ENCODE data around the gene GPC6. TPM values are rescaled to one million over a fixed set of nuclear protein-coding genes. Genes with fewer than 3 reads are reported as not detected.

GPC6 gene
- polyA plus RNA-seq, 1 donor from 2014 or later: 9.0 TPM

DNA sequence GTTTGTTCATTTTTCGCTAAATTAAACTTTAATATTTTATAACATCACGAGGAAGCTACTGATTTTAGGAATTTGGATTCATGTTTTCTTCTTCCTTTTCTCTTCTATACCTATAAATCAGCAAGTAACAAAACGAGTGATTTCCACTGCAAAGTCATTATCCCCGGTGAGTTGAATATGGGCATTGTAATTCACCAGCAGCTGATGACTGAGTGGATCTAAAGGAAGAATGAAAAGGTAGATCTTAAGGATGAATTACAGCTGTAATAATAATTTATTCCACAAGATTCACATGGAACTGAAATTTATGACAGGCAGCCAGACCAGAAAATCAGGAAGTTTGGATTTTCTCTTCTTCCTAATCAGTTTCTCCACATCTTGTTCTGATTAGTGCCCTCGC lies 111.4 kb downstream of the GPC6 start:
- H3K4me3 ChIP-seq (ENCODE audit: low read length): no peak overlapping the region
- no peak overlapping the region for H3K27ac ChIP-seq (ENCODE audit: low read length)
- H3K79me2 ChIP-seq (replicated peaks; ENCODE audit: insufficient read depth, low read length): peaks cover 15% of the 10 kb centered on the region
- H3K9me2 ChIP-seq (ENCODE audit: insufficient read depth, low read length): no peaks in the 10 kb centered on the region
- TF ChIP-seq SMC3 (conservative IDR thresholded peaks at IDR 0.05; ENCODE audit: poor library complexity) (no peak), POLR2AphosphoS5 (IDR thresholded peaks at IDR 0.05) (no peak), EP300 (conservative IDR thresholded peaks at IDR 0.05; ENCODE audit: poor library complexity, severe bottlenecking) (no peak), MXI1 (conservative IDR thresholded peaks at IDR 0.05; ENCODE audit: poor library complexity, severe bottlenecking) (no peak), EZH2 (IDR thresholded peaks at IDR 0.05; ENCODE audit: borderline replicate concordance, insufficient read depth, low read length, poor library complexity, severe bottlenecking) (no peak), RAD21 (conservative IDR thresholded peaks at IDR 0.05) (no peak), TAF1 (IDR thresholded peaks at IDR 0.05; ENCODE audit: low read depth) (no peak)
- TF ChIP-seq, protein P1, sequence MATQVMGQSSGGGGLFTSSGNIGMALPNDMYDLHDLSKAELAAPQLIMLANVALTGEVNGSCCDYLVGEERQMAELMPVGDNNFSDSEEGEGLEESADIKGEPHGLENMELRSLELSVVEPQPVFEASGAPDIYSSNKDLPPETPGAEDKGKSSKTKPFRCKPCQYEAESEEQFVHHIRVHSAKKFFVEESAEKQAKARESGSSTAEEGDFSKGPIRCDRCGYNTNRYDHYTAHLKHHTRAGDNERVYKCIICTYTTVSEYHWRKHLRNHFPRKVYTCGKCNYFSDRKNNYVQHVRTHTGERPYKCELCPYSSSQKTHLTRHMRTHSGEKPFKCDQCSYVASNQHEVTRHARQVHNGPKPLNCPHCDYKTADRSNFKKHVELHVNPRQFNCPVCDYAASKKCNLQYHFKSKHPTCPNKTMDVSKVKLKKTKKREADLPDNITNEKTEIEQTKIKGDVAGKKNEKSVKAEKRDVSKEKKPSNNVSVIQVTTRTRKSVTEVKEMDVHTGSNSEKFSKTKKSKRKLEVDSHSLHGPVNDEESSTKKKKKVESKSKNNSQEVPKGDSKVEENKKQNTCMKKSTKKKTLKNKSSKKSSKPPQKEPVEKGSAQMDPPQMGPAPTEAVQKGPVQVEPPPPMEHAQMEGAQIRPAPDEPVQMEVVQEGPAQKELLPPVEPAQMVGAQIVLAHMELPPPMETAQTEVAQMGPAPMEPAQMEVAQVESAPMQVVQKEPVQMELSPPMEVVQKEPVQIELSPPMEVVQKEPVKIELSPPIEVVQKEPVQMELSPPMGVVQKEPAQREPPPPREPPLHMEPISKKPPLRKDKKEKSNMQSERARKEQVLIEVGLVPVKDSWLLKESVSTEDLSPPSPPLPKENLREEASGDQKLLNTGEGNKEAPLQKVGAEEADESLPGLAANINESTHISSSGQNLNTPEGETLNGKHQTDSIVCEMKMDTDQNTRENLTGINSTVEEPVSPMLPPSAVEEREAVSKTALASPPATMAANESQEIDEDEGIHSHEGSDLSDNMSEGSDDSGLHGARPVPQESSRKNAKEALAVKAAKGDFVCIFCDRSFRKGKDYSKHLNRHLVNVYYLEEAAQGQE (IDR thresholded peaks at IDR 0.05; ENCODE audit: borderline replicate concordance): no peak
- TF ChIP-seq, protein P2, sequence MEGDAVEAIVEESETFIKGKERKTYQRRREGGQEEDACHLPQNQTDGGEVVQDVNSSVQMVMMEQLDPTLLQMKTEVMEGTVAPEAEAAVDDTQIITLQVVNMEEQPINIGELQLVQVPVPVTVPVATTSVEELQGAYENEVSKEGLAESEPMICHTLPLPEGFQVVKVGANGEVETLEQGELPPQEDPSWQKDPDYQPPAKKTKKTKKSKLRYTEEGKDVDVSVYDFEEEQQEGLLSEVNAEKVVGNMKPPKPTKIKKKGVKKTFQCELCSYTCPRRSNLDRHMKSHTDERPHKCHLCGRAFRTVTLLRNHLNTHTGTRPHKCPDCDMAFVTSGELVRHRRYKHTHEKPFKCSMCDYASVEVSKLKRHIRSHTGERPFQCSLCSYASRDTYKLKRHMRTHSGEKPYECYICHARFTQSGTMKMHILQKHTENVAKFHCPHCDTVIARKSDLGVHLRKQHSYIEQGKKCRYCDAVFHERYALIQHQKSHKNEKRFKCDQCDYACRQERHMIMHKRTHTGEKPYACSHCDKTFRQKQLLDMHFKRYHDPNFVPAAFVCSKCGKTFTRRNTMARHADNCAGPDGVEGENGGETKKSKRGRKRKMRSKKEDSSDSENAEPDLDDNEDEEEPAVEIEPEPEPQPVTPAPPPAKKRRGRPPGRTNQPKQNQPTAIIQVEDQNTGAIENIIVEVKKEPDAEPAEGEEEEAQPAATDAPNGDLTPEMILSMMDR (IDR thresholded peaks at IDR 0.05; ENCODE audit: poor library complexity, severe bottlenecking): no peak
- H4K20me1 ChIP-seq (ENCODE audit: insufficient read depth): no peaks in the 10 kb centered on the region
- no peak overlapping the region for H3K4me2 ChIP-seq (ENCODE audit: low read length)
- H3K27me3 ChIP-seq (ENCODE audit: insufficient read depth, low read depth, low read length): no peaks in the 10 kb centered on the region
- no peaks in the 10 kb centered on the region for H3F3A ChIP-seq (ENCODE audit: insufficient read depth, low read length, poor library complexity, severe bottlenecking)
- no peak overlapping the region for H3K9ac ChIP-seq (ENCODE audit: low read length)
- no peaks in the 10 kb centered on the region for H3K36me3 ChIP-seq (ENCODE audit: insufficient read depth, low read length)
- no peak overlapping the region for H2AFZ ChIP-seq (ENCODE audit: low read depth, low read length)
- peaks cover 3% of the 10 kb centered on the region for H3K9me3 ChIP-seq (ENCODE audit: low read length)

DNA sequence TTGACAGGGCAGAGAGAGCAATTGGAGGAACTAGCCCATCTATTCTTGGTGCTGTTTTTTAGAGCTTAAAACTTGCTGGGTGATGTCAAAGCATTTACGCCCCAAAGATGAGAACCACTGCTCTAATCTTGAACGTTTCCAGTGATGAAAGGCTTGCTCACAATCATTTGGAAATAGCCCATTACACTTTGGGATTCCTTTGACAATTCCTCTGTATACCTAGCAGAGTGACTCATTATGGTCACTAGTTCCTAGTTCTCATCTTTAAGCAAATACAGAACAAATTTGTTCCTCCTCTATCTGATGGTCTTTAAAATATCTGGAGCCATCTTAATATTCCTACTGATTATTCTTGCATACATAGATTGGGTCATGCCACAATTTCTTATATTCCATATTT lies 112.3 kb downstream of the GPC6 start:
- no peaks in the 10 kb centered on the region for H3K27me3 ChIP-seq (ENCODE audit: insufficient read depth, low read depth, low read length)
- no peak overlapping the region for H3K27ac ChIP-seq (ENCODE audit: low read length)
- H3K79me2 ChIP-seq (replicated peaks; ENCODE audit: insufficient read depth, low read length): peaks cover 20% of the 10 kb centered on the region
- no peak overlapping the region for H3K9ac ChIP-seq (ENCODE audit: low read length)
- no peaks in the 10 kb centered on the region for H3K36me3 ChIP-seq (ENCODE audit: insufficient read depth, low read length)
- H3F3A ChIP-seq (ENCODE audit: insufficient read depth, low read length, poor library complexity, severe bottlenecking): peaks cover 1% of the 10 kb centered on the region
- H2AFZ ChIP-seq (ENCODE audit: low read depth, low read length): no peak overlapping the region
- no peak overlapping the region for H3K4me2 ChIP-seq (ENCODE audit: low read length)
- H3K9me3 ChIP-seq (ENCODE audit: low read length): peaks cover 3% of the 10 kb centered on the region
- no peaks in the 10 kb centered on the region for H4K20me1 ChIP-seq (ENCODE audit: insufficient read depth)
- no peak overlapping the region for H3K4me3 ChIP-seq (ENCODE audit: low read length)
- H3K9me2 ChIP-seq (ENCODE audit: insufficient read depth, low read length): no peaks in the 10 kb centered on the region
- TF ChIP-seq, protein P2 (IDR thresholded peaks at IDR 0.05; ENCODE audit: poor library complexity, severe bottlenecking): no peak
- TF ChIP-seq EZH2 (IDR thresholded peaks at IDR 0.05; ENCODE audit: borderline replicate concordance, insufficient read depth, low read length, poor library complexity, severe bottlenecking): no peak
- no peak for TF ChIP-seq SMC3 (conservative IDR thresholded peaks at IDR 0.05; ENCODE audit: poor library complexity)
- TF ChIP-seq, protein P1 (IDR thresholded peaks at IDR 0.05; ENCODE audit: borderline replicate concordance): no peak
- TF ChIP-seq TAF1 (IDR thresholded peaks at IDR 0.05; ENCODE audit: low read depth): no peak
- TF ChIP-seq POLR2AphosphoS5 (IDR thresholded peaks at IDR 0.05): no peak
- TF ChIP-seq RAD21 (conservative IDR thresholded peaks at IDR 0.05): no peak
- TF ChIP-seq EP300 (conservative IDR thresholded peaks at IDR 0.05; ENCODE audit: poor library complexity, severe bottlenecking): no peak
- TF ChIP-seq MXI1 (conservative IDR thresholded peaks at IDR 0.05; ENCODE audit: poor library complexity, severe bottlenecking): no peak

Measured in neural cell (in vitro differentiated cells).